Islet precursor cell (in vitro differentiated cells): ENCODE data around the gene GAS2L3.
"Not testable (repeated sequence)": the region's sequence is repeated elsewhere in the genome, so short reads cannot be mapped to it uniquely, and the experiment has no call there.

Experiments
- DNase-seq: peaks from one replicate; pipeline ENCODE4 v3.0.0-alpha.2; 2018

GAS2L3 gene

GRCh38 chr12:100576331-100577036 lies 3.0 kb downstream of the GAS2L3 start:
- no peak for DNase-seq

- no peak for DNase-seq
Observed at GRCh38 chr12:100578923-100579322, 5.4 kb downstream of the GAS2L3 start.

- DNase-seq, result no peak
Observed at GRCh38 chr12:100579844-100580243, 6.4 kb downstream of the GAS2L3 start.

GRCh38 chr12:100584256-100584655 lies 10.8 kb downstream of the GAS2L3 start:
- no peak for DNase-seq

- DNase-seq, result no peak
Observed at GRCh38 chr12:100591979-100592378, 18.5 kb downstream of the GAS2L3 start.

- DNase-seq, result no peak
Observed at GRCh38 chr12:100593490-100593889, 20.0 kb downstream of the GAS2L3 start.

- no peak for DNase-seq
Observed at GRCh38 chr12:100601626-100602025, 28.1 kb downstream of the GAS2L3 start.

GRCh38 chr12:100602997-100603396 lies 29.5 kb downstream of the GAS2L3 start:
- DNase-seq, result not testable (repeated sequence)

GRCh38 chr12:100608776-100609175 lies 35.3 kb downstream of the GAS2L3 start:
- no peak for DNase-seq

- DNase-seq, result no peak
Observed at GRCh38 chr12:100610666-100611430, 37.4 kb downstream of the GAS2L3 start.

- DNase-seq, result no peak
Observed at GRCh38 chr12:100612606-100613005, 39.1 kb downstream of the GAS2L3 start.

- no peak for DNase-seq
Observed at GRCh38 chr12:100624571-100624970, 51.1 kb downstream of the GAS2L3 start.

GRCh38 chr12:100632445-100632892 lies 59.0 kb downstream of the GAS2L3 start:
- no peak for DNase-seq

GRCh38 chr12:100633082-100633785 lies 59.8 kb downstream of the GAS2L3 start:
- DNase-seq, result not testable (repeated sequence)

- peak; percentile 38 for DNase-seq
Observed at GRCh38 chr12:100643246-100643645, 69.8 kb downstream of the GAS2L3 start.

GRCh38 chr12:100646896-100647295 lies 73.4 kb downstream of the GAS2L3 start:
- no peak for DNase-seq

GRCh38 chr12:100651108-100651507 lies 77.6 kb downstream of the GAS2L3 start:
- DNase-seq, result no peak

- peak; percentile 92 for DNase-seq
Observed at GRCh38 chr12:100651694-100652093, 78.2 kb downstream of the GAS2L3 start.

- DNase-seq, result no peak
Observed at GRCh38 chr12:100652488-100652887, 79.0 kb downstream of the GAS2L3 start.

GRCh38 chr12:100656141-100656540 lies 82.7 kb downstream of the GAS2L3 start:
- peak; percentile 94 for DNase-seq

- peak; percentile 75 for DNase-seq
Observed at GRCh38 chr12:100656856-100657255, 83.4 kb downstream of the GAS2L3 start.

GRCh38 chr12:100661300-100661951 lies 87.9 kb downstream of the GAS2L3 start:
- no peak for DNase-seq

GRCh38 chr12:100666588-100666987 lies 93.1 kb downstream of the GAS2L3 start:
- DNase-seq, result peak; percentile 68
